Natural killer cell treated with Interleukin-12 subunit alpha and Interleukin-12 subunit beta and Interleukin-15 and Interleukin-18, amount 100 ng/mL, for 72 hours (primary cell): ENCODE measurements around the gene HK2. TPM values are rescaled to one million over a fixed set of nuclear protein-coding genes. Genes with fewer than 3 reads are reported as not detected.

Source experiments
- ATAC-seq, 2 donors: fragments of 150-1000 bp; cut with Tn5 transposase in 1 of 2; sonication (Bioruptor Pico), chemical (Tn5 transposase) in 1 of 2; 2 replicates each; pipeline ENCODE4 v1.10.0; 2021
- DNase-seq: peaks from one replicate; pipeline ENCODE4 v3.0.0; 2022; ENCODE audit warnings: low spot score
- H3K27ac Mint-ChIP-seq, 2 donors: 1 replicate in 1 of 2; 2 replicates in 1 of 2; pipeline ENCODE4 v1.8.0; 2022; ENCODE audit warnings: mixed read lengths in 2 of 2, mild to moderate bottlenecking in 1 of 2, moderate library complexity in 1 of 2
- H3K27me3 Mint-ChIP-seq, 2 donors: 1 replicate in 1 of 2; 2 replicates in 1 of 2; pipeline ENCODE4 v1.8.0; 2022; ENCODE audit warnings: mixed read lengths in 2 of 2
- H3K36me3 Mint-ChIP-seq: one replicate; pipeline ENCODE4 v1.8.0; 2022; ENCODE audit warnings: mixed read lengths
- H3K4me1 Mint-ChIP-seq, 2 donors: 1 replicate in 1 of 2; 2 replicates in 1 of 2; pipeline ENCODE4 v1.8.0; 2022; ENCODE audit warnings: low read depth in 2 of 2, mixed read lengths in 2 of 2, mild to moderate bottlenecking in 1 of 2
- H3K4me3 Mint-ChIP-seq: one replicate; pipeline ENCODE4 v1.8.0; 2022; ENCODE audit warnings: mixed read lengths
- H3K9me3 Mint-ChIP-seq: 2 replicates; pipeline ENCODE4 v1.8.0; 2022; ENCODE audit warnings: mixed read lengths
- total RNA-seq, 2 donors: library from RNA; stranded (reverse); gene quantifications; one replicate each; pipeline ENCODE4 v1.2.3, GENCODE V29; 2022

The HK2 gene
- total RNA-seq, 2 donors from 2014 or later = 71.3 to 78.1 TPM

DNA sequence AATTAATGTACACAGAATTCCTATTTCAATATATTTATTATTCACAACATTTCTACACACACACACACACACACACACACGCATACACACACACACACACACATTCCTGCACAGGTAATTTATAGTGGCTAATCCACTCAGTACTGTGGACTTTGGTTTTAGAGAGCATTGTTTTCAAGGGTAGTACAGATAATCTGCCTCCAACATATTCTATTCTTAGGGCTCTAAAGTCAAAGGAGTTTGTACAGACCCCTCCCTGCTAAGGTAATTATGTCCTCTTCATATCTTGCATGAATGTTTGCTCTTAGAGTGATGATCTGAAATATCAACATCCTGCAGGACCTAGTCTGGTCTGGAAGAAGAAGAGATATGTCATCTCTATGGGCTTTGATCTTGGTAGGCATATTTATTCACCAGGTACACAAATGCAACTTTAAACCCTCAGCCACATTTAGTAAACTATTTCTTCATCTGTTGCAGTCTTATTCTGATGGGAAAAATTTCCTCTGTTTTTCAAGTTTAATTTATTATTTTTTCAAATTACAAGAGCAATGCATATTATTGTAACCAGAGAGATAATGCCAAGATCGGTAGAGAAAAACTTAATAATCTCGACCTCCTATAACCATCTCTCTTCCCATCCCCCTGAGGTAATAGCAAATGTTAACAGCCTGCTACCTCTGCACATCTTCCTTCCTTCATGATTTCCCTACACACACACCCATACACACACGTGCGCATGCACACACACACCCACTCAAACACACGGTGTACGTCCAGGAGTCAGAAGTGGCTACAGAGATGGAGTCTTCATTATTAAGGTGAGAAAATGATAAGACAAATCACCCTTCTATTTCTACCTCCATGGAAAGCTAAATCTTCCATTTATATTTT lies 106.2 kb downstream of the HK2 start:
- no peak overlapping the region for H3K27ac Mint-ChIP-seq
- H3K4me3 Mint-ChIP-seq = no peak overlapping the region
- ATAC-seq (no peak), DNase-seq (no peak)
- peaks cover 0 to 39% of the 10 kb centered on the region in 2 donors for H3K27me3 Mint-ChIP-seq
- peaks cover 0 to 8% of the 10 kb centered on the region in 2 donors for H3K4me1 Mint-ChIP-seq
- H3K9me3 Mint-ChIP-seq = no peaks in the 10 kb centered on the region
- no peaks in the 10 kb centered on the region for H3K36me3 Mint-ChIP-seq

DNA sequence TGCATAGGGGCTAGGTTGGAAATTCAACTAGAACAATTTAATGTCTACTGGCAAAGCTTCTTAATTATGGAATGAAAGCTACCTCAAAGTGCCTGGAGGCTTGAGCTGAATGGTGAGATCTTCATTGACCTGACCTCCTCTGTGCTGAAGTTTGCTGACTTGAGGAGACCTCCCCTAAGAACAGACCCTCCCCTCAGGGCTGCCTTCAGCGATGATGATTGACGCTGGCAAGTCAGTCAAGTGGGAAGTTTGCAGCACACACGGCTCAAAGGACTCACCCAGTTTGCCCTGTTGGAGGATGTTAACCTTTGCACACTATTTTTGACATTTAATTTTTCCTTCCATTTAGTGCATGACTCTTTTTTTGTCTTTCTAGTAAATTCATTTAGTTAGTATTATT lies 107.4 kb downstream of the HK2 start:
- H3K27me3 Mint-ChIP-seq = peaks cover 0 to 44% of the 10 kb centered on the region in 2 donors
- peaks cover 0 to 15% of the 10 kb centered on the region in 2 donors for H3K4me1 Mint-ChIP-seq
- no peak for DNase-seq
- no peak overlapping the region for H3K4me3 Mint-ChIP-seq
- no peaks in the 10 kb centered on the region for H3K36me3 Mint-ChIP-seq
- no peak overlapping the region for H3K27ac Mint-ChIP-seq
- no peaks in the 10 kb centered on the region for H3K9me3 Mint-ChIP-seq
- ATAC-seq = no peak

DNA sequence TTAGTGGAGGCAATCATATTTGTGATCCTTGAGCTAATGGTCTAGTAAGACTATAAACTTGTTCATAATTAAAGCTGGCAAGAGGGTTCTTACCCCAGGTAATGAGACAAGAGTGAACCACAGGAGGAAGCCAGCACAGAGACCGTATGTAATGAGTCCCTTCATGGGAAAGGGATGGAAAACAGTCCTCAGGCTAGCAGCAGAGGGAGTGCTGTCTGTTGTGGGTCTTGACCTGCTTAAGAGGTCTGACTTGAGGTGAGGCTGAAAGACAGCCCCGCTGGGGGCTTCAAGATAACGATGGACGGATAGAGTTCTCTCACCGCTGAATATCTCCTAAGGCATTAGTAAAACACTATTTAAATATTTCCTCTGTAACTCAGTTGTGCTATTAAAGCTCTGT lies 108.3 kb downstream of the HK2 start:
- Mint-ChIP-seq H3K27me3 (peaks cover 0 to 34% of the 10 kb centered on the region in 2 donors), H3K27ac (no peak overlapping the region), H3K4me1 (peaks cover 0 to 15% of the 10 kb centered on the region in 2 donors), H3K4me3 (no peak overlapping the region), H3K9me3 (no peaks in the 10 kb centered on the region), H3K36me3 (no peaks in the 10 kb centered on the region)
- no peak for ATAC-seq
- no peak for DNase-seq

Other genes with a start within 250 kb of the HK2 start
- not detected for gene M1AP, start 185.8 kb upstream of the HK2 start, total RNA-seq
- 1 to 10 TPM; 2.0 to 5.3 TPM for gene SEMA4F, start 179.9 kb upstream of the HK2 start, total RNA-seq
- 10 to 100 TPM; 32.8 to 60.7 TPM for gene POLE4, start 124.5 kb downstream of the HK2 start, total RNA-seq